H9 (cell line): Measurements from ENCODE around the gene ADGRG2. TPM values are rescaled to one million over a fixed set of nuclear protein-coding genes. Genes with fewer than 3 reads are reported as not detected.

Experiments used
- DNase-seq: peaks from one replicate; pipeline ENCODE4 v3.0.0-alpha.2; 2017
- H2AFZ ChIP-seq: one replicate; pipeline ENCODE4 v1.6.1; 2013; ENCODE audit warnings: mild to moderate bottlenecking, low read length, control low read depth, moderate library complexity
- H2AK5ac ChIP-seq: 2 replicates; pipeline ENCODE4 v1.6.1; 2013; ENCODE audit warnings: low read length, control low read depth, mixed read lengths; ENCODE audit not compliant: insufficient read length
- H2BK120ac ChIP-seq: one replicate; pipeline ENCODE4 v1.6.1; 2013; ENCODE audit warnings: low read depth, mild to moderate bottlenecking, low read length, control low read depth, inconsistent platforms; ENCODE audit not compliant: poor library complexity, severe bottlenecking
- H2BK12ac ChIP-seq: 2 replicates; pipeline ENCODE4 v1.6.1; 2013; ENCODE audit warnings: low read length, control low read depth, mixed read lengths, low read depth; ENCODE audit not compliant: insufficient read length
- H2BK15ac ChIP-seq: 2 replicates; pipeline ENCODE4 v1.6.1; 2013; ENCODE audit warnings: low read depth, low read length, control low read depth
- H2BK20ac ChIP-seq: one replicate; pipeline ENCODE4 v1.6.1; 2013; ENCODE audit warnings: low read depth, mild to moderate bottlenecking, low read length, control low read depth, inconsistent platforms; ENCODE audit not compliant: poor library complexity, severe bottlenecking
- H2BK5ac ChIP-seq: 2 replicates; pipeline ENCODE4 v1.6.1; 2013; ENCODE audit warnings: low read length, control low read depth, mixed read lengths; ENCODE audit not compliant: insufficient read length
- H3K14ac ChIP-seq: 2 replicates; pipeline ENCODE4 v1.6.1; 2013; ENCODE audit warnings: low read length, control low read depth; ENCODE audit not compliant: insufficient read depth
- H3K18ac ChIP-seq: 2 replicates; pipeline ENCODE4 v1.6.1; 2013; ENCODE audit warnings: low read depth, mild to moderate bottlenecking, mixed read lengths, low read length, control low read depth; ENCODE audit not compliant: insufficient read length
- H3K23ac ChIP-seq: 2 replicates; pipeline ENCODE4 v1.6.1; 2013; ENCODE audit warnings: low read length, control low read depth, mixed read lengths, low read depth; ENCODE audit not compliant: insufficient read length
- H3K23me2 ChIP-seq: 2 replicates; pipeline ENCODE4 v1.6.1; 2013; ENCODE audit warnings: low read depth, mild to moderate bottlenecking, mixed read lengths, low read length, control low read depth; ENCODE audit not compliant: insufficient read length, poor library complexity, severe bottlenecking
- H3K27ac ChIP-seq: 2 replicates; pipeline ENCODE4 v1.5.1; 2013; ENCODE audit warnings: low read length, control low read depth, mixed read lengths, low read depth; ENCODE audit not compliant: insufficient read length
- H3K27me3 ChIP-seq: 2 replicates; pipeline ENCODE4 v1.6.1; 2013; ENCODE audit warnings: low read length, control low read depth, inconsistent platforms; ENCODE audit not compliant: insufficient read depth
- H3K4ac ChIP-seq: 2 replicates; pipeline ENCODE4 v1.6.1; 2013; ENCODE audit warnings: low read depth, mild to moderate bottlenecking, control low read depth, inconsistent platforms, low read length, moderate library complexity
- H3K4me1 ChIP-seq: 2 replicates; pipeline ENCODE4 v1.6.1; 2013; ENCODE audit warnings: low read length, control low read depth, inconsistent platforms; ENCODE audit not compliant: insufficient read depth
- H3K4me2 ChIP-seq: 2 replicates; pipeline ENCODE4 v1.6.1; 2013; ENCODE audit warnings: low read length, control low read depth, mixed read lengths; ENCODE audit not compliant: insufficient read length, insufficient read depth
- H3K56ac ChIP-seq: 2 replicates; pipeline ENCODE4 v1.6.1; 2013; ENCODE audit warnings: low read depth, mild to moderate bottlenecking, mixed read lengths, low read length, control low read depth; ENCODE audit not compliant: insufficient read length
- H3K79me1 ChIP-seq: 2 replicates; pipeline ENCODE4 v1.6.1; 2013; ENCODE audit warnings: low read depth, mild to moderate bottlenecking, moderate library complexity, low read length, control low read depth, inconsistent platforms; ENCODE audit not compliant: insufficient read depth, poor library complexity, severe bottlenecking
- H3K79me2 ChIP-seq: 2 replicates; pipeline ENCODE4 v1.6.1; 2013; ENCODE audit warnings: low read length, control low read depth, inconsistent platforms; ENCODE audit not compliant: insufficient read depth
- H3K9ac ChIP-seq: 2 replicates; pipeline ENCODE4 v1.6.1; 2013; ENCODE audit warnings: low read length, control low read depth, mixed read lengths; ENCODE audit not compliant: insufficient read length; ENCODE audit errors: extremely low read depth
- H3K9me3 ChIP-seq: one replicate; pipeline ENCODE4 v1.6.1; 2013; ENCODE audit warnings: low read depth, low read length, inconsistent platforms; ENCODE audit not compliant: control insufficient read depth
- H3T11ph ChIP-seq: one replicate; pipeline ENCODE4 v1.6.1; 2013; ENCODE audit warnings: mild to moderate bottlenecking, low read length, control low read depth, inconsistent platforms
- H4K20me1 ChIP-seq: one replicate; pipeline ENCODE4 v1.6.1; 2013; ENCODE audit not compliant: control insufficient read depth, insufficient read length, insufficient read depth
- H4K5ac ChIP-seq: 2 replicates; pipeline ENCODE4 v1.6.1; 2013; ENCODE audit warnings: low read depth, mild to moderate bottlenecking, mixed read lengths, low read length, control low read depth; ENCODE audit not compliant: insufficient read length
- H4K8ac ChIP-seq: replicated peaks from 2 replicates; pipeline ENCODE4 v1.6.1; 2013; ENCODE audit warnings: low read length, control low read depth, mixed read lengths, low read depth; ENCODE audit not compliant: insufficient read length
- H4K91ac ChIP-seq: 2 replicates; pipeline ENCODE4 v1.6.1; 2013; ENCODE audit warnings: low read depth, mild to moderate bottlenecking, moderate library complexity, mixed read lengths, low read length, control low read depth; ENCODE audit not compliant: insufficient read length
- H3K27ac Mint-ChIP-seq, 3 experiments: 2 replicates in 2 of 3; 3 replicates in 1 of 3; pipeline ENCODE4 v1.8.0; 2020 to 2021; ENCODE audit warnings: mixed read lengths in 3 of 3, mild to moderate bottlenecking in 1 of 3, moderate library complexity in 1 of 3
- H3K27me3 Mint-ChIP-seq: 2 replicates; pipeline ENCODE4 v1.8.0; 2021; ENCODE audit warnings: low read depth, mild to moderate bottlenecking, moderate library complexity, mixed read lengths
- H3K36me3 Mint-ChIP-seq, 3 experiments: 2 replicates in 2 of 3; 3 replicates in 1 of 3; pipeline ENCODE4 v1.8.0; 2020 to 2021; ENCODE audit warnings: low read depth in 3 of 3, mixed read lengths in 3 of 3; ENCODE audit not compliant: insufficient read depth in 1 of 3
- H3K4me1 Mint-ChIP-seq, 2 experiments: 2 replicates each; pipeline ENCODE4 v1.8.0; 2020; ENCODE audit warnings: mixed read lengths in 2 of 2
- H3K4me3 Mint-ChIP-seq, 2 experiments: 2 replicates in 1 of 2; 3 replicates in 1 of 2; pipeline ENCODE4 v1.8.0; 2020 to 2021; ENCODE audit warnings: mild to moderate bottlenecking in 2 of 2, mixed read lengths in 2 of 2, moderate library complexity in 1 of 2
- H3K9me3 Mint-ChIP-seq, 2 experiments: 2 replicates in 1 of 2; 3 replicates in 1 of 2; pipeline ENCODE4 v1.8.0; 2020; ENCODE audit warnings: mild to moderate bottlenecking in 2 of 2, mixed read lengths in 2 of 2, moderate library complexity in 1 of 2
- WGBS: extraction: QIAGEN DNeasy Blood & Tissue Kit; methylation state at CpG from one replicate; pipeline ENCODE4 v1.1.7; 2013; ENCODE audit warnings: missing lambda C conversion rate, low lambda C conversion rate, mixed read lengths; ENCODE audit not compliant: insufficient read length; ENCODE audit errors: extremely low coverage; 5-methylcytosine and 5-hydroxymethylcytosine counted together
- total RNA-seq: library from RNA; stranded (reverse); gene quantifications from 2 replicates; pipeline ENCODE4 v1.2.1, GENCODE V29; 2021
- TF ChIP-seq, protein P1 (sequence below): fragments of 200-600 bp; sonication (generic); conservative IDR thresholded peaks from 3 replicates; pipeline ENCODE4 v1.8.0; 2021; ENCODE audit warnings: antibody characterized with exemption, mild to moderate bottlenecking

Gene ADGRG2
- total RNA-seq, 1 experiment from 2014 or later: 6.8 TPM

DNA sequence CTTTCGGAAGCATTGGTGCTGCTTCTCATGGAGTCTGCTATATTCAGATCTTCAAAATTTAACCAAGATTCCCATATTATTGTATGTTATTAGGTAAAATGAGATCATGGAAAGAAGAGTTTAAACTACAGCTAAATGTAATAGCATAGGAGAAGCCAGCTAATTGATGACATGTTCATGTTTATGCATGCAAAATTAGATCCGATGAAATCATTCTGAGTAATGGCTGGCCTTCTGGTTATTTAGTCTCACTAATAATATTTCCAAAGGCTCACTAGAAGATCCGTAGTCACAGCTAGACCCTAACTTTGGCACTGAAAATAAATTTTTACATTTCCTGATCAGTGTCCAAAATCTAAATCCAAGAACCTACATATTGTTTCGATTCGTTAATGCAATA, 118.5 kb downstream of the ADGRG2 start:
- Histone ChIP-seq H3K9me3 (peaks cover 38% of the 10 kb centered on the region), H2BK12ac (no peak overlapping the region), H4K91ac (no peak overlapping the region), H4K20me1 (no peaks in the 10 kb centered on the region), H3K79me1 (no peaks in the 10 kb centered on the region), H3K79me2 (no peaks in the 10 kb centered on the region), H3K4me2 (no peak overlapping the region), H3K56ac (no peak overlapping the region), H2AFZ (no peak overlapping the region), H2BK20ac (no peak overlapping the region), H3T11ph (no peak overlapping the region), H3K4ac (no peak overlapping the region), H3K9ac (no peak overlapping the region), H2AK5ac (no peak overlapping the region), H2BK15ac (no peak overlapping the region), H3K18ac (no peak overlapping the region), H4K8ac (no peak overlapping the region), H3K27me3 (no peaks in the 10 kb centered on the region), H2BK120ac (no peak overlapping the region), H3K4me1 (no peaks in the 10 kb centered on the region), H4K5ac (no peak overlapping the region), H3K14ac (no peak overlapping the region), H3K23ac (no peak overlapping the region), H3K23me2 (no peaks in the 10 kb centered on the region), H2BK5ac (no peak overlapping the region), H3K27ac (no peak overlapping the region)
- Mint-ChIP-seq H3K27ac (no peak overlapping the region), H3K27me3 (no peaks in the 10 kb centered on the region), H3K4me1 (peaks cover 0 to 6% of the 10 kb centered on the region in 2 experiments; a peak in 1 of 4 replicates), H3K36me3 (peaks cover 5 to 18% (median 14%) of the 10 kb centered on the region in 3 experiments), H3K4me3 (no peak overlapping the region), H3K9me3 (peaks cover 53 to 59% of the 10 kb centered on the region in 2 experiments)
- no CpG with 5 or more reads among the region's 5 CpGs for WGBS
- DNase-seq: no peak
- TF ChIP-seq, protein P1, sequence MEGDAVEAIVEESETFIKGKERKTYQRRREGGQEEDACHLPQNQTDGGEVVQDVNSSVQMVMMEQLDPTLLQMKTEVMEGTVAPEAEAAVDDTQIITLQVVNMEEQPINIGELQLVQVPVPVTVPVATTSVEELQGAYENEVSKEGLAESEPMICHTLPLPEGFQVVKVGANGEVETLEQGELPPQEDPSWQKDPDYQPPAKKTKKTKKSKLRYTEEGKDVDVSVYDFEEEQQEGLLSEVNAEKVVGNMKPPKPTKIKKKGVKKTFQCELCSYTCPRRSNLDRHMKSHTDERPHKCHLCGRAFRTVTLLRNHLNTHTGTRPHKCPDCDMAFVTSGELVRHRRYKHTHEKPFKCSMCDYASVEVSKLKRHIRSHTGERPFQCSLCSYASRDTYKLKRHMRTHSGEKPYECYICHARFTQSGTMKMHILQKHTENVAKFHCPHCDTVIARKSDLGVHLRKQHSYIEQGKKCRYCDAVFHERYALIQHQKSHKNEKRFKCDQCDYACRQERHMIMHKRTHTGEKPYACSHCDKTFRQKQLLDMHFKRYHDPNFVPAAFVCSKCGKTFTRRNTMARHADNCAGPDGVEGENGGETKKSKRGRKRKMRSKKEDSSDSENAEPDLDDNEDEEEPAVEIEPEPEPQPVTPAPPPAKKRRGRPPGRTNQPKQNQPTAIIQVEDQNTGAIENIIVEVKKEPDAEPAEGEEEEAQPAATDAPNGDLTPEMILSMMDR: no peak
